H1 (cell line): Measurements from ENCODE around the gene VEPH1. TPM values are rescaled to one million over a fixed set of nuclear protein-coding genes. Genes with fewer than 3 reads are reported as not detected.

ENCODE experiments used
- CTCF ChIA-PET: fragments of 300-600 bp; sonication (Branson Sonifier 250); formaldehyde crosslinking; loops from one replicate; lab custom pipeline; 2021; ENCODE audit not compliant: partially characterized antibody; lab: Charles Lee
- POLR2A ChIA-PET: fragments of 300-600 bp; sonication (Branson Sonifier 250); formaldehyde crosslinking; loops from one replicate; lab custom pipeline; 2021; ENCODE audit warnings: inconsistent platforms; ENCODE audit not compliant: partially characterized antibody; lab: Charles Lee
- DNase-seq, 2 experiments: peaks; one replicate each; pipeline versions ENCODE4 v3.0.0 to v3.0.0-alpha.2; 2010 to 2022; ENCODE audit warnings: low spot score in 2 of 2, low read depth in 1 of 2, mixed read lengths in 1 of 2
- FAIRE-seq: peaks from 2 replicates; lab custom pipeline; 2011; peaks lifted over from hg19 to GRCh38; lab: Jason Lieb, UNC
- H2AFZ ChIP-seq: 2 replicates; pipeline ENCODE4 v1.8.1; 2012; ENCODE audit warnings: low read length, inconsistent platforms
- H2AK5ac ChIP-seq: 2 replicates; pipeline ENCODE4 v1.6.1; 2013; ENCODE audit warnings: low read depth, low read length
- H2BK120ac ChIP-seq: replicated peaks from 2 replicates; pipeline ENCODE3; 2013; ENCODE audit warnings: low read depth, low read length, inconsistent platforms
- H2BK12ac ChIP-seq: 2 replicates; pipeline ENCODE4 v1.6.1; 2013; ENCODE audit warnings: low read depth, low read length
- H2BK15ac ChIP-seq: 2 replicates; pipeline ENCODE4 v1.6.1; 2013; ENCODE audit warnings: low read length
- H2BK20ac ChIP-seq: 2 replicates; pipeline ENCODE4 v1.6.1; 2013; ENCODE audit warnings: low read length
- H2BK5ac ChIP-seq: 2 replicates; pipeline ENCODE4 v1.6.1; 2013; ENCODE audit warnings: low read depth, low read length
- H3K14ac ChIP-seq: 2 replicates; pipeline ENCODE4 v1.6.1; 2013; ENCODE audit warnings: inconsistent platforms; ENCODE audit not compliant: insufficient read length
- H3K18ac ChIP-seq: 2 replicates; pipeline ENCODE4 v1.6.1; 2013; ENCODE audit warnings: low read length; ENCODE audit errors: extremely low read depth
- H3K23ac ChIP-seq: 2 replicates; pipeline ENCODE4 v1.6.1; 2013; ENCODE audit warnings: inconsistent platforms; ENCODE audit not compliant: insufficient read length
- H3K23me2 ChIP-seq: 2 replicates; pipeline ENCODE4 v1.6.1; 2013; ENCODE audit warnings: low read depth, low read length
- H3K27ac ChIP-seq: 2 replicates; pipeline ENCODE4 v1.6.1; 2011; ENCODE audit warnings: low read depth, low read length, inconsistent platforms
- H3K27me3 ChIP-seq, 4 experiments: replicated peaks in 1 of 4; 1 replicate in 1 of 4; 2 replicates in 3 of 4; pipeline versions ENCODE4 v1.6.1 to v1.8.1; 2011 to 2013; ENCODE audit warnings: low read length in 3 of 4, mild to moderate bottlenecking in 3 of 4, inconsistent platforms in 2 of 4, mixed read lengths in 2 of 4, moderate library complexity in 1 of 4; ENCODE audit not compliant: control insufficient read depth in 3 of 4, insufficient read depth in 3 of 4; ENCODE audit errors: extremely low read depth in 1 of 4
- H3K36me3 ChIP-seq, 4 experiments: 2 replicates each; pipeline versions ENCODE4 v1.6.1 to v1.8.1; 2011 to 2013; ENCODE audit warnings: mild to moderate bottlenecking in 4 of 4, low read length in 3 of 4, moderate library complexity in 2 of 4, control low read depth in 1 of 4, inconsistent platforms in 1 of 4; ENCODE audit not compliant: insufficient read depth in 4 of 4, control insufficient read depth in 2 of 4
- H3K4ac ChIP-seq: replicated peaks from 2 replicates; pipeline ENCODE3; 2013; ENCODE audit warnings: low read length, low read depth, mixed read lengths, inconsistent platforms; ENCODE audit not compliant: insufficient read length
- H3K4me1 ChIP-seq, 4 experiments: replicated peaks in 1 of 4; 1 replicate in 1 of 4; 2 replicates in 3 of 4; pipeline versions ENCODE4 v1.6.1 to v1.8.1; 2011 to 2013; ENCODE audit warnings: low read length in 3 of 4, inconsistent platforms in 2 of 4, mixed read lengths in 1 of 4; ENCODE audit not compliant: insufficient read depth in 4 of 4, control insufficient read depth in 3 of 4
- H3K4me2 ChIP-seq, 2 experiments: 2 replicates each; pipeline versions ENCODE4 v1.6.1 to v1.8.1; 2011 to 2013; ENCODE audit warnings: low read depth in 2 of 2, low read length in 2 of 2, control low read depth in 1 of 2, inconsistent platforms in 1 of 2, mild to moderate bottlenecking in 1 of 2; ENCODE audit not compliant: insufficient read depth in 1 of 2
- H3K4me3 ChIP-seq, 4 experiments: fragments of 200-600, 300-600 bp in 1 of 4; sonication (generic), shearing (Covaris generic), sonication (Bioruptor Twin) in 1 of 4; 2 replicates each; pipeline versions ENCODE4 v1.5.1 to v1.8.1; 2011 to 2016; ENCODE audit warnings: low read length in 4 of 4, low read depth in 3 of 4, control low read depth in 2 of 4, inconsistent platforms in 2 of 4, mild to moderate bottlenecking in 2 of 4, mixed read lengths in 1 of 4, moderate library complexity in 1 of 4; ENCODE audit not compliant: insufficient read depth in 2 of 4; ENCODE audit errors: extremely low read depth in 1 of 4
- H3K56ac ChIP-seq: replicated peaks from 2 replicates; pipeline ENCODE3; 2013; ENCODE audit warnings: low read depth, mild to moderate bottlenecking, mixed read lengths, low read length, inconsistent platforms; ENCODE audit not compliant: insufficient read length
- H3K79me1 ChIP-seq: 2 replicates; pipeline ENCODE4 v1.6.1; 2013; ENCODE audit warnings: low read depth, low read length, control low read depth
- H3K79me2 ChIP-seq, 2 experiments: 2 replicates each; pipeline versions ENCODE4 v1.6.1 to v1.8.1; 2012 to 2013; ENCODE audit warnings: low read length in 2 of 2, mild to moderate bottlenecking in 2 of 2, inconsistent platforms in 1 of 2; ENCODE audit not compliant: insufficient read depth in 2 of 2, control insufficient read depth in 1 of 2
- H3K9ac ChIP-seq, 4 experiments: replicated peaks in 1 of 4; 1 replicate in 1 of 4; 2 replicates in 3 of 4; pipeline versions ENCODE4 v1.6.1 to v1.8.1; 2011 to 2013; ENCODE audit warnings: low read depth in 3 of 4, low read length in 3 of 4, control low read depth in 2 of 4, mild to moderate bottlenecking in 2 of 4, moderate library complexity in 2 of 4, inconsistent platforms in 1 of 4; ENCODE audit errors: extremely low read depth in 1 of 4
- H3K9me3 ChIP-seq, 2 experiments: 2 replicates each; pipeline versions ENCODE4 v1.6.1 to v1.8.1; 2012 to 2013; ENCODE audit warnings: mild to moderate bottlenecking in 2 of 2, moderate library complexity in 2 of 2, control low read depth in 1 of 2, inconsistent platforms in 1 of 2, low read depth in 1 of 2, low read length in 1 of 2, mixed read lengths in 1 of 2; ENCODE audit not compliant: insufficient read depth in 2 of 2
- H4K20me1 ChIP-seq, 2 experiments: replicated peaks in 1 of 2; 2 replicates each; pipeline versions ENCODE3 to v1.8.1; 2011 to 2013; ENCODE audit warnings: inconsistent platforms in 2 of 2, low read length in 2 of 2, mild to moderate bottlenecking in 1 of 2; ENCODE audit not compliant: insufficient read depth in 2 of 2, control insufficient read depth in 1 of 2
- H4K5ac ChIP-seq: 2 replicates; pipeline ENCODE4 v1.6.1; 2013; ENCODE audit warnings: low read length, low read depth, mixed read lengths, inconsistent platforms; ENCODE audit not compliant: insufficient read length
- H4K8ac ChIP-seq: 2 replicates; pipeline ENCODE4 v1.8.0; 2013; ENCODE audit warnings: mild to moderate bottlenecking, moderate library complexity, low read length, inconsistent platforms; ENCODE audit not compliant: insufficient read depth; ENCODE audit errors: extremely low read depth
- H4K91ac ChIP-seq: replicated peaks from 2 replicates; pipeline ENCODE3; 2013; ENCODE audit warnings: low read length, mixed read lengths, inconsistent platforms; ENCODE audit not compliant: insufficient read length
- CBX5 ChIP-seq: fragments of 300-800, 300-1000 bp; sonication (generic); IDR thresholded peaks from 2 replicates; pipeline ENCODE4 v1.7.1; 2016; ENCODE audit warnings: antibody characterized with exemption, low read length, low read depth
- CREB1 ChIP-seq: IDR thresholded peaks from 2 replicates; pipeline ENCODE4 v1.6.1; 2012; ENCODE audit warnings: inconsistent platforms
- EP300 ChIP-seq, 2 experiments: IDR thresholded peaks; 1 replicate in 1 of 2; 2 replicates in 1 of 2; pipeline ENCODE4 v1.6.1; 2011 to 2012; ENCODE audit warnings: low read depth in 2 of 2, low read length in 2 of 2, mild to moderate bottlenecking in 2 of 2, borderline replicate concordance in 1 of 2, inconsistent platforms in 1 of 2, moderate library complexity in 1 of 2
- EZH2 ChIP-seq: fragments of 200-600 bp; sonication (generic); IDR thresholded peaks from 2 replicates; pipeline ENCODE4 v1.7.1; 2012; ENCODE audit warnings: low read depth, mild to moderate bottlenecking, moderate library complexity, low read length, inconsistent platforms; ENCODE audit not compliant: severe bottlenecking
- HDAC2 ChIP-seq, 2 experiments: fragments of 300-600 bp in 1 of 2; sonication (generic) in 1 of 2; IDR thresholded peaks; 2 replicates each; pipeline ENCODE4 v1.6.1; 2011 to 2012; ENCODE audit warnings: low read depth in 2 of 2, low read length in 2 of 2, mild to moderate bottlenecking in 2 of 2, moderate library complexity in 2 of 2, borderline replicate concordance in 1 of 2, inconsistent platforms in 1 of 2
- MAFK ChIP-seq: IDR thresholded peaks from 2 replicates; pipeline ENCODE4 v1.6.1; 2012; ENCODE audit warnings: low read depth, mild to moderate bottlenecking, improper control_type of control experiment, low read length
- SAP30 ChIP-seq: fragments of 300-600 bp; sonication (generic); IDR thresholded peaks from 2 replicates; pipeline ENCODE4 v1.7.1; 2012; ENCODE audit warnings: low read length, moderate library complexity, mild to moderate bottlenecking, inconsistent platforms; ENCODE audit not compliant: insufficient read depth, insufficient replicate concordance
- SIRT6 ChIP-seq: IDR thresholded peaks from one replicate; pipeline ENCODE4 v1.7.1; 2012; ENCODE audit warnings: low read length, inconsistent platforms
- SUZ12 ChIP-seq: fragments of 200-600 bp; sonication (generic); IDR thresholded peaks from 2 replicates; pipeline ENCODE4 v1.6.1; 2012; ENCODE audit warnings: mild to moderate bottlenecking, inconsistent platforms, low read length, moderate library complexity, mixed read lengths
- TAF1 ChIP-seq: IDR thresholded peaks from 2 replicates; pipeline ENCODE4 v1.6.1; 2011; ENCODE audit warnings: mild to moderate bottlenecking, low read depth, low read length
- TEAD4 ChIP-seq: IDR thresholded peaks from 2 replicates; pipeline ENCODE4 v1.6.1; 2012; ENCODE audit warnings: low read depth, low read length, inconsistent platforms, mixed read lengths
- WGBS, 2 experiments: shearing (Covaris generic) in 1 of 2; methylation state at CpG; one replicate each; pipeline versions ENCODE4 v1.1.6 to v1.1.7; 2013 to 2015; ENCODE audit warnings: low lambda C conversion rate in 2 of 2, mixed read lengths in 2 of 2, inconsistent platforms in 1 of 2, low coverage in 1 of 2, missing lambda C conversion rate in 1 of 2; ENCODE audit not compliant: insufficient replicate concordance in 2 of 2, insufficient coverage in 1 of 2, insufficient read length in 1 of 2; ENCODE audit errors: extremely low coverage in 1 of 2, missing lambda C conversion rate in 1 of 2; 5-methylcytosine and 5-hydroxymethylcytosine counted together
- polyA plus RNA-seq, 7 experiments: library from polyadenylated mRNA; depleted of rRNA in 3 of 7; stranded (reverse) in 5 of 7; unstranded in 2 of 7; fragments of >200 nt in 5 of 7; fragments of 200-250 nt in 2 of 7; gene quantifications; 1 replicate in 5 of 7; 2 replicates in 1 of 7; 4 replicates in 1 of 7; pipeline versions ENCODE4 v1.2.1 to v1.2.3, GENCODE V29; 2011 to 2013; ENCODE audit warnings: missing spikeins in 2 of 7, mixed read lengths in 2 of 7
- total RNA-seq: library from RNA; stranded (reverse); fragmentation: NEBNext Ultra II Directional; extraction: Animal tissue kit (Norgen Biotek cat#: 25700); gene quantifications from 2 replicates; pipeline ENCODE4 v1.2.1, GENCODE V29; 2021
- TF ChIP-seq, protein P1 (sequence below): IDR thresholded peaks from 2 replicates; pipeline ENCODE4 v1.6.1; 2011; ENCODE audit warnings: low read depth, mild to moderate bottlenecking, low read length; ENCODE audit not compliant: insufficient read depth
- TF ChIP-seq, protein P2 (sequence below): IDR thresholded peaks from 2 replicates; pipeline ENCODE4 v1.6.1; 2012; ENCODE audit warnings: inconsistent platforms

VEPH1 gene
- total and polyA plus RNA-seq, 2 of the 8 experiments (the other 6 are each of a cell fraction or from before 2014, with no cell fraction given): 12.0 to 18.3 TPM

- Histone ChIP-seq H2BK120ac (no peak overlapping the region), H2BK5ac (no peak overlapping the region), H3K9ac (no peak overlapping the region), H4K8ac (no peak overlapping the region), H3K14ac (no peak overlapping the region), H2AFZ (no peak overlapping the region), H3K27me3 (no peaks in the 10 kb centered on the region), H2BK20ac (no peak overlapping the region), H3K23me2 (no peaks in the 10 kb centered on the region), H3K4me1 (peaks cover 0 to 10% (median 3%) of the 10 kb centered on the region in 4 experiments; a peak in 2 of 7 replicates), H2BK15ac (no peak overlapping the region), H3K4me3 (no peak overlapping the region), H3K36me3 (no peaks in the 10 kb centered on the region), H3K79me2 (no peaks in the 10 kb centered on the region), H3K79me1 (no peaks in the 10 kb centered on the region), H3K4ac (no peak overlapping the region), H3K27ac (no peak overlapping the region), H3K9me3 (no peaks in the 10 kb centered on the region), H3K18ac (no peak overlapping the region), H2AK5ac (no peak overlapping the region), H4K91ac (no peak overlapping the region), H4K5ac (no peak overlapping the region), H3K4me2 (no peak overlapping the region), H4K20me1 (no peaks in the 10 kb centered on the region), H3K56ac (no peak overlapping the region), H2BK12ac (no peak overlapping the region), H3K23ac (no peak overlapping the region)
- ChIA-PET POLR2A (no interaction called here), CTCF (interaction anchor here (1.1 kb wide), 1 partner anchor 9 kb away, joined by 5 read pairs; no protein-coding TSS in a partner anchor)
- 94% methylated on average over 1 of the region's 1 CpG; no CpG with 5 or more reads in 1 of the 2 experiments for WGBS, 2 experiments
- DNase-seq (no peak), FAIRE-seq (no peak)
- TF ChIP-seq, protein P1, sequence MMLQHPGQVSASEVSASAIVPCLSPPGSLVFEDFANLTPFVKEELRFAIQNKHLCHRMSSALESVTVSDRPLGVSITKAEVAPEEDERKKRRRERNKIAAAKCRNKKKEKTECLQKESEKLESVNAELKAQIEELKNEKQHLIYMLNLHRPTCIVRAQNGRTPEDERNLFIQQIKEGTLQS: no peak
- no peak for TF ChIP-seq TEAD4
- TF ChIP-seq CREB1: no peak
- TF ChIP-seq HDAC2 (IDR thresholded peaks at IDR 0.05; ENCODE audit: borderline replicate concordance in 1 of 2, low read depth in 2 of 2, low read length in 2 of 2): no peak
- no peak for TF ChIP-seq SUZ12
- TF ChIP-seq EZH2: no peak
- TF ChIP-seq TAF1: no peak
- no peak for TF ChIP-seq EP300 (IDR thresholded peaks at IDR 0.05; ENCODE audit: borderline replicate concordance in 1 of 2, low read depth in 2 of 2, low read length in 2 of 2)
- no peak for TF ChIP-seq MAFK
- TF ChIP-seq CBX5: no peak
- TF ChIP-seq, protein P2, sequence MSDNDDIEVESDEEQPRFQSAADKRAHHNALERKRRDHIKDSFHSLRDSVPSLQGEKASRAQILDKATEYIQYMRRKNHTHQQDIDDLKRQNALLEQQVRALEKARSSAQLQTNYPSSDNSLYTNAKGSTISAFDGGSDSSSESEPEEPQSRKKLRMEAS: no peak
- no peak for TF ChIP-seq SAP30
- no peak for TF ChIP-seq SIRT6
Measured at GRCh38 chr3:157247391-157247790, 255.8 kb downstream of the VEPH1 start.
